Stimulated activated CD4-positive, alpha-beta T cell treated with anti-CD3 and anti-CD28 coated beads, TNF-alpha, amount 100 ng/mL, for 1 hour (primary cell): ENCODE measurements around the gene LIM2.
"Not testable (repeated sequence)": the region's sequence is repeated elsewhere in the genome, so short reads cannot be mapped to it uniquely, and the experiment has no call there.

Source experiments
- DNase-seq, 3 donors: peaks; one replicate each; pipeline ENCODE4 v3.0.0-alpha.2; 2020; ENCODE audit warnings: low read depth in 3 of 3, low spot score in 1 of 3

The LIM2 gene, protein sequence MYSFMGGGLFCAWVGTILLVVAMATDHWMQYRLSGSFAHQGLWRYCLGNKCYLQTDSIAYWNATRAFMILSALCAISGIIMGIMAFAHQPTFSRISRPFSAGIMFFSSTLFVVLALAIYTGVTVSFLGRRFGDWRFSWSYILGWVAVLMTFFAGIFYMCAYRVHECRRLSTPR

DNA sequence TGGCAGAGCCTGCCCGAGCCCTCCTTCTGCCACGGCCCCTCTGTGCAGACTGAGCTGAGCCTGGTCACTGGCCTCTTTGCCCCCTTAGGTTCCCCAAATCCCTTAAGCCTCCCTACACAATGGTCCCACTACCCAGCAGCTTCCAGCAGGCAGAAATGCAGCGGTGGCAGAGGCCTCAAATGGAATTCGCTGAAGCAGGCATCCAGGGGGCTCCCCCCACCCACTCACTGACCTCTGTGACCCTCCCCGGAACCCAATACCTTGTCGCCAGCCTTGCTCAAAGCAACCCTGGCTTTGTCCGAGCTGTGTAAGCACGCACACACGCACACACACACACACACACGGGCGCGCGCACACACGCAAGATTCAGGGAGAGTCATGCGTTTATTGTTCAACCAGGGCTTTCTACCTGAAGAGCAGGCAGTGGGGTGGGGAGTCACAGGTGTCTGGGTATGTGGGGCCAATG lies at the start of gene LIM2:
Gene LIM2 (minus strand): TSS at position 51 of the 466 bp plus-strand sequence. CDS start 531 bp downstream, outside the sequence.
- no peak for DNase-seq

DNA sequence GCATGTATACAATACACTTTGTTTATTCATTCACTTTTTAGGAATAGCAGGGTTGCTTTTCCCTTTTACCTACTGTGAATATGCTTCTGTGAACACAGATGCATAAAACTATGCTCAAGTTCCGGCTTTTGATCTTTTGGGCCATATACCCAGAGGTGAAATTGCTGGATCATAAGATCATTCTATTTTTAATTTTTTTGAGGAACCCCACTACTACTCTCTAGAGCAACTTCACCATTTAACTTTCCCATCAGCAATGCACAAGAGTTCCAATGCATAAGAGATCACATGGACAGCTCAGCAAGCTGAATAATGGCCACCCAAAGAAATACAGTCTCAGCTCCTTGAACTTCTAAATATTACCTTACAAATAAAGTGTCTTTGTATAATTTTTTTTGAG lies 46.7 kb upstream of the LIM2 start:
- no peak for DNase-seq

DNA sequence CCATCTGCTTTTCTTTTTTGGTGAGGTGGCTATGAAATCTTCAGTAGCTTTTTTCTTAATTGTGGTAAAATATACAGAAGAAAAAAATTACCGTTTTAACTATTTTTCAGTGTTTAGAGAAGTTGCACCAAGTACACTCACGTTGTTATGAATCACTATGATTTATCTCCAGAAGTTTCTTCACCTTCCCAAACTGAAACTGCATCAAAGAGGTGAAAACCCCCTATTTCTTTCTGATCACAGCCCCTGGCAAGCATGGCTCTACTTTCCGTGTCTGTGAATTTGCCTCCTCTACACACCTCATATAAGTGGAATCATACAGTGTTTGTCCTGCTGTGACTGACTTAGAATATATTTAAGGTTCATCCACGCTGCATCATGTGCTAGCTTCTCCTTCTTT lies 45.3 kb upstream of the LIM2 start:
- DNase-seq, result no peak

DNA sequence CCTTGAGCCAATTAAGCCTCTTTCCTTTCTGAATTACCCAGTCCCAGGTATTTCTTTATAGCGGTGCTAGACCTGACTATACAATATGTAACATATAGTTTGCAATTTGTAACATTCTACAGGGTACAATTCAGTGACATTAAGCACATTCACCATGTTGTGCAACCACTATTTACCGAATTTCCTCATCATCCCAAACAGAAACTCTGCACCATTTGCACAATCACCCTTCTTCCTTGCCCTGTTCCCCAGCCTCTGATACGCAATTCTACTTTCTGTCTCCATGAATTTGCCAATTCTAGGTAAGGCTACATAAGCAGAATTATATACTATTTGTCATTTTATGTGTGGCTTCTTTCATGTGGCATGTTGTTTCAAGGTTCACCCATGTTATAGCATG lies 43.4 kb upstream of the LIM2 start:
- DNase-seq, result no peak

DNA sequence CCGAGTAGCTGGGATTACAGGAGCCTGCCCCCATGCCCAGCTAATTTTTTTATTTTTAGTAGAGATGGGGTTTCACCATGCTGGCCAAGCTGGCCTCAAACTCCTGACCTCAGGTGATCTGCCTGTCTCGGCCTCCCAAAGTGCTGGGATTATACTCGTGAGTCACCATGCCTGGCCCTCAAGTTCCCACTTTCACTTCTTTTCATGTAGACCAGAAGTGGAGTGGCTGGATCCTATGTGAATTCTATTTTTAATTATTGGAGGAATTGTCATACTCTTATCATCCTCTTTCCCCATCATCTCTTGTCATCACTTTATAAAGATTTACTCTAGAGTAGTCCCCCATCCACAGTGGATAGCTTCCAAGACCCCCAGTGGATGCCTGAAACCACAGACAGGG lies 42.4 kb upstream of the LIM2 start:
- no peak for DNase-seq

DNA sequence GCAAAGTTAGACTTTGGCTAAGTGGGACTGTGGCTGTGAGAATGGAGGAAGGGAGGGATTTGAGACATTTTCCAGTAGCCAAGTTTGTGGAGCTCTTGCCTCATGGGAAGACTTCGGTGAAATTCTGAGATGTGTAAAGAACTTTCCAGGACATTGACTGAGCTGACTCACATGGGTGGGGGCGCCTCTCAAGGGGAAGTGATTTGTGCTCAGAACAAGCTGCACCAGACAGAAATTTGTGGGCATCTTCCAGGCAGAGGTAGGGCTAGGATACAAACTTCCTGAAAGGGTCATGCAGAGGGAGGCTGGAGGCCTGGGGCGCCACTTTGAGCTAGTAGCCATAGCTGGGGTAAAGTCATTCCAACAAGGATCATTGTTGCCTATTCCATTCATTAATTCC lies 39.4 kb upstream of the LIM2 start:
- DNase-seq, result no peak

DNA sequence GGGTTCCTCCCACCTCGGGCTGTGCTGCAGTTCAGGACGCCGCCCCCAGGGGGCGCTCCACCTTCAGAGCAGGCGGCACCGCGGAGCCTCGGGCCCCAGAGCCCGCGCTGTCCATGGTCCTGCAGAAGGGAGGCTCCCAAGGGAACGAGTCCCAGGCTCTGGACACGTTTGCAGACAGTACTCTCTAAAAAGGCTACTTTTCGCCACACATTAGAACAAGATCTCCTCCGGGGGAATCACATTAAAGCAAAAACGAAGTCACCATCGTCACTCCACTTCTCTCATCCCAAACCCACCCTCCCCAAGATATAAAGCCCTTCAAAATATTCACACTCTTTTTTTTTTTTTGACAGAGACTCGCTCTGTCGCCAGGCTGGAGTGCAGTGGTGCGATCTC lies 34.3 kb upstream of the LIM2 start:
- peak; percentile 57 to 91 (median 66) for DNase-seq

DNA sequence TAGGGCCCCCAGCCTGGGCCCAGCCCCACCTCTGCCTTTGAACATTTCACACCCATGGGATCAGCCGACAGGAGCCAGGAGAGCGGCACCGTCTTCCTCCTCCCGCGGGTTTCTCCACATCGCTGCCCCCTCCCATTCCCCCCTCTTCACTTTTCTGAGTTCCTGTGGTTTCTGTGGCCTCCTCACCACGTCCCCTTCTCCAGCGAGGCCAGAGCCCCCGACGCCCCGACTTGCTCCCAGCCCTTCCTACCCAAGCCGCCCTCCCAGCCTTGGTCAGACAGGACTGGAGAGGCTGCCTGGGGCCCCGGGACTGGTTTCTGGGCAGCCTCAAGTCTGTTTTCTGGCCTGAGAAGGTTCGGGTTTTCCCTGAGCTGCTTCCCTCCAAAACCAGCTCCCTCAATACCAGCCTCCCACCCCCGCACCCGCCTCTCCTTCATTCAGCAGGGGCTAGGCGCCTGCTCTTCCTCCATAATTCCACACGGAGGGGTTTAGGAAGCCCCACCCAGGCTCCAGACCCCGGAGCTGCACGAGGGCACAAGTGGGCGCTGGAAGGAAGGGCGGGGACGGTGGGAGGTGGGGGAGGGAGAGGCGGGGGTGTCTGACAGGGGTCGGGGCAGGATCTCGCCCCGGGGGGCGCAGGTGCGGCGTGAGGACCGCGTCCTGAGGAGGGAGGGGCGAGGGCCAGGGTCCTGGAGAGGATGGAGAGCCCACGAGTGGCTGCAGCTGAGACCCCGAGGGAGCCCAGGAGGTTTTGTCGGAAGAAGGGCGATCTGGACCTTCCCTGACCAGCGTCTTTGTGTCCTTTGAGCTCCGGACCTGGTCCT lies 33.7 kb upstream of the LIM2 start:
- no peak for DNase-seq

DNA sequence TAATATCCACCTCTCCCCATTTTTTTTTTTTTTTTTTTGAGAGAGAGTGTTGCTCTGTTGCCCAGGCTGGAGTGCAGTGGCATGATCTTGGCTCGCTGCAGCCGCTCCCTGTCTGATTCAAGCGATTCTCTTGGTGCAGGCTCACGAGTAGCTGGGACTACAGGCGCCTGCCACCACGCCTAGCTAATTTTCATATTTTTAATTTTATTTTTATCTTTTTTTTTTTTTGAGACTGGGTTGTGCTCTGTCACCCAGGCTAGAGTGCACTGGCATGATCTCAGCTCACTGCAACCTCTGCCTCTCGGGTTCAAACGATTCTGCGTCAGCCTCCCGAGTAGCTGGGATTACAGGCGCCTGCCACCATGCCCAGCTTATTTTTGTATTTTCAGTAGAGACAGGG lies 32.7 kb upstream of the LIM2 start:
- not testable (repeated sequence) for DNase-seq

DNA sequence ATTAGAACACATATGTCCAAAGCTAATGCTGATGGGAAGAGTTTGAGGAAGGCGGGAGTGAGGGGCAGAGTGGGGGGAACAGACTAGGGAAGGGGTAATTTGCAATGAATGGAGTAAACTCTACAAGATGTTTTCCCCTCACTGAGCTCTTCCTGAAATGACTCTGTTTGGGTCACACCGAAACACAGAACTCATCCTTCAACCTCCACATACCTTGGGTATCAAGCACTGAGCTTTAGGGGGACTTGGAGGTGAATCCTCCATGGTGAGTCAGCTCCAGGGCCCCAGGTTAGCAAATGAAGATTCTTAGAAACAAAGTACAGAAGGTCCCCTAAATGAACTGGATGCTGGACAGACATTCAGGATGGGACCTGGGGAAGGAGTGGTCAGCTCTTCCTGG lies 30.9 kb upstream of the LIM2 start:
- no peak for DNase-seq

DNA sequence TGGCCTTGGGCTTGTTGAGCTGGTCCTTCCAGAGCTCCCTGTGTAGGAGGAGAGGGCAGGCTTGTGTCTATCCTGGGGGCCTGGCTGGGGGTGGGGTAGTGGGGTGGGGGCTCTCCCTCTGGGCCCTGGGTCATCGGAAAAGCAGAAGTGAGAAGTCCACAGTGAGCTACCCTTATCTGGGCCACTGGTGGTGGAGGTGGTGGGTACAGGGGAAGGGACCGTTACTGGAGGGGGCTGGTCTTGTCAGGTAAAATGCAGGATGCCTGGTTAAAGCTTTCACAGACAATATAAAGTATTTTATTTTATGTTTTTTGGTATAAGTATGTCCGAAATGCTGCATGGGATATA lies 30.0 kb upstream of the LIM2 start:
- no peak for DNase-seq

DNA sequence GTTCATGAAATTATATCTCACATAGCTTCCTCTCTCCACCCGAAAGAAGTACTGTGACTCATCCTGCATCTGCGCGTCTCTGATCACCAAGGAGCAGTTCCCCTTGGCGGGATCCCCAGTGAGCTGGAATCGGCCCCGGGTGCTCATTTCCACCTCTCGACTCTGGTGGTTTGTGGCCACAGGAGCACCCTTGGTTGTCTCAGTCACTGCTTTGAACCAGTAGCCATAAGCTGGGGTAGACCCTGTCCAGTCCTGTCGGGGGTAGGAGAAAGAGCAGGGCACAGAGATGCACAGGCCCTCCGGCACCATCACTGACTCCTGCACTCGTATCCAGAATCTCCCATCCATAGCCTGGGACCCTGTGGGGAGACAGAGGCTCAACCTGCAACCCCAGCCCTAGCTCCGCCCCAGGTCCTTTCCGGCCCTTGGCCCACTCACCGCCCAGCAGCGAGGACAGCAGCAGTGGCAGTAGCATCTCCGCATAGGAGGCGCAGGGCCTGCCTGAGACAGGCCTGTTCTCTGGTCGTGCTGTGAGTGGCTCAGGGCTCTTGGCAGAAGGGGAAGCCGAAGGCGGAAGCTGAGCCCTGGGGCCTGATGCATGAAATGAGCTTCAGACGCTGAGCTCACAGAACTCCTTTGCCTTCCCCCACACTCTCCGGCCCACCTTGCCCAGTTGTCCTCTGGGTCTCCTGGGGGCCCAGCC lies 29.5 kb upstream of the LIM2 start, which contains the start of gene SIGLEC10:
Gene SIGLEC10 (minus strand): TSS at position 536 of the 703 bp plus-strand sequence. CDS start 61 bp downstream, at position 475.
- no peak for DNase-seq

DNA sequence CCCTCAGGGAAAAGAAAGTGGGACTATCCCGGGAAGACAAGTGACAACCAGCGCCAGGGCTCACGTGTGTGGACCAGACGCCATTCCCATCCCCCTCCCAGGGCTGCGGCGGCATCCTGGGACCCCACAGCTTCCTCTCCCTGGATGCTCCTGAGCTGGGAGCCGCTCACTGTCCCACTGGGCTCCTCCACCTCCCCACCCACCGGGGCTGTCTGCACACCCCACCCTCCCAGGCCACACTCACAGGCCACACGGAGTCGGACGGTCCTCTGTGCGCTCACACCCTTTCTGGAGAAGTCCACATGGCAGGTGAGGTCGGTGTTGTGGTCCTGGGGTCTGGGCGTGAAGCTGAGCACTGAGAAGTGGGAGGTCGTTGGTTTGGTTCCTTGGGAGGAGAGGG lies 28.6 kb upstream of the LIM2 start:
- not testable (repeated sequence) for DNase-seq

DNA sequence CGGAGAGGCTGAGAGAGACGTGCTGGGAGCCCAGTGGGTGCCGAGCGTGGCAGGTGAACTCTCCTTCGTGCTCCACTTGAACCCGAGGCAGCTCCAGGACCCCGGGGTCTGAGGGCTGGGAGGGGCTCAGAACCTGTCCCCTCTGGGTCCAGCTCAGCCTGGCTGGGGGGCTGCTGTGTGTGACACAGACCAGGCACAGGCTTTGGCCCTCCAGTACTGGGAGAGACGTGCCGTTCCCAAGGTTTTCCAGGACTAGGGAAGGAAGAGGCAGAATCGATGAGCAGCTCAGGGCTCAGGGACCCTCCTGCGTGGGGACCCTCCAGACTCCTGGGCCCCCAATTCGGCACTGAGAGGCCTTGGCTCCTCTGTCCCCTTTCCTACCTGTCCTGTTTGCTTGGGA lies 27.4 kb upstream of the LIM2 start:
- DNase-seq, result no peak

DNA sequence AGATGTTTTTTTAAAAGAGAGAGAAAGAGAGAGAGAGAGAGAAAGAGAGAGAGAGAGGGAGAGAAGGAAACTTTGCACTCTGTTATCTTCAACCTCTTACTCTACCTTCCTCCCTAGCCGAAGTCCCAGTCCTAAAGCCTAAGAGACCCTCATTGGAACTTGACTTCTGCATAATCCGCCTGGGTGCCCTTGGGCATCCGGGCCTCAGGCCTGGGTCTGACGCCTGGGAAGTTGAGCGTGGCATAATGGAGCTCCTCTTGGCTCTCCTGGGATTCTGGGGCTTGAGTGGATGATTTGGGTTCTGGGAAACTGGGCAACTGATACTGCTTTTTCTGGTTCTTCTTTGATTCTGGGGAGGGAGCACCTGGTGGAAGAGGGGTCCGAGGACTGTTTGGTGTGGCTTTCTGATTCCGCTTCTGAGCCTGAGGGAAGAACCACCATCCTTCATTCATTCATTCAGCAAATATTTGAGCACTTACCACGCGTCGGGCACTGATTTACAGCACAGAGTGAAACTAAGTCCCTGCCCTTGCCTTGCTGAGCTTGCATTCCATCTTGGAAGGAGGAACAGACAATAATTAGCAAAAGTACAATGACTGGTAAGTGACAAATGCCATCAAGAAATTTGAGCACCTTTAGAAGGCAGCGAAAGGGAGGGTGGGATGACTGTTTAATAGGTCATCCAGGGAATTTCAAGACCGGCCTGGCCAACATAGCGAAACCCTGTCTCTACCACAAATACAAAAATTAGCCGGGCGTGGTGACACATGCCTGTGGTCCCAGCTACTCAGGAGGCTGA lies 23.4 kb upstream of the LIM2 start:
- DNase-seq, result no peak

DNA sequence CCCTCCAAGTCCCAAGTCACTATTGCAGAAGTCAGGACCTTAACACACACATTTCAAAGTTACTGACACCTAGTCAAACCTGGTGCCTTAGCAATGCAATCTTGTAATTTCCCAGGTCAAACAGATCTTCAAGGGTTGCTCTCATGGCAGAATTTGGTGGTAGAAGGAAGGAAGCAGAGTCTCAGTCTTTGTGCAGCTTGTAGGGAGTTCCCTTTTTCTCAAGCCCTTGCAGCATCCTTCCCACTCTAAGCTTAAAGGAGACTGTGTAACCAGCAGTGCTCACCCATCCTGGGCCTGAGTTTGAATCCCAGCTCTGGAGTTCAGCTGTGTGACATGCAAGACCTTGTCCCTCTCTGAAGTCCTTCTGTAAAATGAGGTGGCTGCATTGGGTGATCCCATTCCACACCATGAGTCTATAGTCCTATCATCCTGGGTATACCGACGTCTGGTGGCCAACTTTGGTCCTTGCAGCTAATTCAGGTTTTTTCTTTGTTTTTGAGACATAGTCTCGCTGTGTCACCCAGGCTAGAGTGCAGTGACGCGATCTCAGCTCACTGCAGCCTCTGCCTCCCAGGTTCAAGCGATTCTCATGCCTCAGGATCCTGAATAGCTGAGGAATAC lies 19.8 kb upstream of the LIM2 start:
- no peak for DNase-seq

DNA sequence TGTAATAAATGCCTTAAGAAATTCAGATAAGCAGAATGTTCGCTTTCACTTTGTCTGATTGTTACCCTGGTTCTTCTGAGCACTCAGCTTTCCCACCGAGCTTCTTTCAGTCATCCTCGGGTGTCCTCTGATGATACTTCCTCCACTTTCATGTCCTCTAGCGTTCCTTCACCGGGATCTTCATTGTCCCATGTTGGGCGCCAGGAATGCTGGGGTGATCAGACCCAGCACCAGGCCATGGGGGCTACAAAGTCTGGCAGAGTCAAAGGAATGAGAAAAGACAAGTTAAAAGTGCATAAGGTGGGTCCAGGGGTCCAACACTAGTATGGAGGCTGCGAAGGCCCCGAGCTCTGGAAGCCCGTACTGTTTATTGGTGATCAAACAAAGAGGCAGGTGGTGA lies 14.3 kb upstream of the LIM2 start:
- DNase-seq, result no peak

DNA sequence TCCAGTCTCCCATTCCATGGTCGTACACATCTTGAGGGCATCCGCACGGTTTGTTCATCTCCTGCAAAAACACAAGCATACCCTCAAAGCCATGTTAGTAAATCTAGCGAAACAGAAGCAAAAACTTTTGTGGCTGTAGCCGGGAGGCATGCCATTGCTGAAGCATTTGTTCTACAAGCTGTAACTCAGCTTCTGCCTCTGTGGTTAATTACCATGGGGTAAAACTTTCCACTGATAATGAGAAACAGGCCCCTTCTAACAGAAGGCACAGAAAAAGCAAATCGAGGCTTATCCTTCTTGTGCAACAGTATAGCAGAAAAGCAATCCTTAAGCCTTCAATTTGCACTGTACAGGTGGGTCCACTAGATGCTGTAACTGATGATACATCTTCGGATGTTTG lies 12.2 kb upstream of the LIM2 start:
- DNase-seq, result not testable (repeated sequence)

DNA sequence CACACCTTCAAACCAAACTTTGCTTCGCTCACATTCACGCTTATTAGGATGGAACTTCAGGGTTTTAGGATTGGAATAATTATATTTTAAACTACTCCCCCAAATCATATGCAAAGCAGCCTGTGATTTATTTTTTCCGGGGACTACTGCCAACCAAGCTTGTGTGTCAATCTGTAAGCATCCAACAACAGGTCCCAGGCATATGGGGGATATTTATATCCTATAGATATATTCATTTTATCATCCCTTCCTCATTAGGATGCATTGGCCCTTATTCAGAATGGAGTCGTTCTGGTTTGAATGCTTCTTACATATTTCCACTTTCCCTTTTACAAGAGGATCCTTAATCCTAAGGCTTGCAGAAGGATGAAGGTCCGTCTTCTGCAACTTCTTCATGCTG lies 11.5 kb upstream of the LIM2 start:
- DNase-seq, result no peak

DNA sequence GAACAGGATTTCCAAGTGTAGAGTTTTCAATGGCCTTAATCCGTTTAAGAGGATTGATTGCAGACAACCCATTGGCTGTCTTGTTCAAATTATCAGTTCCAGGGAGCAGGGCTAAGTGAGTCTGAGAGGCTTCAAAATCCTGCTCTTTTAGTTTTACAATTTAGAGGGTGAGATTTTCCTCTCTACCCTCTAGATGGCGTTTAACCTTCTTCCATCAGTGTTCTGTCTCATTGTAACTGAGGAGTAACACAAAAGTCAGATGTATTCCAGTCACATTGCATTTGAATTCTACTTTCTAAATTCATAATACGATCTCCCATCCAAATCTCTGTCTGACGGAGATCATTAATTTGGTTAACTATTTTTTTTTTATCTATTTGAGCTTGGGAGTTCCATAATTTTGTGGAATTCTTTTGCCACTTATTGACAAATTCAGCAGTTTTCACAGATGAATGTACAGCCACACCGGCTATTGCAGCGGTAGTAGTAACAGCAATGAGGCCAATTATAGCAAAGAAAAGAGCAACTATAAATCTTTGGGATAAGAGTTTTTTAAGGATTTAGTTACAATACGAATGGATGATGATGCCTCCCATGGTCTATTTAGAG lies 10.4 kb upstream of the LIM2 start:
- DNase-seq, result no peak
